Measurements from ENCODE around the gene SBK3. TPM values are rescaled to one million over a fixed set of nuclear protein-coding genes. Genes with fewer than 3 reads are reported as not detected.

SBK3 gene
- total RNA-seq, 4 donors from 2014 or later, result 0.22 to 1.0 TPM; not detected in 2

GRCh38 chr19:55504981-55505380, 40.4 kb downstream of the SBK3 start:
- Histone ChIP-seq H3K9me3 (no peaks in the 10 kb centered on the region), H3K4me1 (peaks cover 4 to 13% (median 7%) of the 10 kb centered on the region in 3 donors), H3K27ac (no peak overlapping the region), H3K36me3 (peaks cover 0 to 5% (median 0%) of the 10 kb centered on the region in 3 donors), H3K27me3 (no peaks in the 10 kb centered on the region), H3K4me3 (no peak overlapping the region)
- TF ChIP-seq CTCF (IDR thresholded peaks at IDR 0.05) (no peak), POLR2A (IDR thresholded peaks at IDR 0.05) (no peak)
- 76 to 79% methylated on average over 7 to 11 of the region's 11 CpGs for WGBS, 2 donors
- intact Hi-C loops (cut with DNase I), result loop anchor here (5.0 kb wide), 2 partner anchors 38 to 368 kb away; no protein-coding TSS in a partner anchor
- DNase-seq, result no peak

- Histone ChIP-seq H3K27me3 (no peaks in the 10 kb centered on the region), H3K4me1 (peaks cover 4 to 13% (median 7%) of the 10 kb centered on the region in 3 donors), H3K36me3 (peaks cover 0 to 5% (median 0%) of the 10 kb centered on the region in 3 donors), H3K27ac (peak overlapping the region in 3 of 4 donors; percentile 72 to 81 (median 80)), H3K9me3 (no peaks in the 10 kb centered on the region), H3K4me3 (peak overlapping the region; percentile 28 to 59 (median 42))
- 26 to 33% methylated on average over 13 of the region's 13 CpGs for WGBS, 2 donors
- DNase-seq, result no peak
- TF ChIP-seq CTCF (IDR thresholded peaks at IDR 0.05), result no peak
- intact Hi-C loops (cut with DNase I), result loop anchor here (5.0 kb wide), 1 partner anchor 37 kb away; no protein-coding TSS in a partner anchor
These were observed 41.1 kb downstream of the SBK3 start for GRCh38 chr19:55504252-55504603.

GRCh38 chr19:55503502-55504251, 41.7 kb downstream of the SBK3 start:
- 21 to 30% methylated on average over 42 to 43 of the region's 64 CpGs for WGBS, 2 donors
- TF ChIP-seq CTCF (IDR thresholded peaks at IDR 0.05) (peak; percentile 96 to 99 (median 98)), POLR2A (IDR thresholded peaks at IDR 0.05) (no peak)
- peak overlapping the region; percentile 58 to 81 (median 76) for H3K27ac ChIP-seq
- peak; percentile 54 for DNase-seq
- no peaks in the 10 kb centered on the region for H3K27me3 ChIP-seq
- intact Hi-C loops (cut with DNase I), result loop anchor here (5.0 kb wide), 1 partner anchor 36 kb away; no protein-coding TSS in a partner anchor
- H3K4me3 ChIP-seq, result peak overlapping the region; percentile 28 to 59 (median 42)
- no peaks in the 10 kb centered on the region for H3K9me3 ChIP-seq
- H3K36me3 ChIP-seq, result peaks cover 0 to 5% (median 0%) of the 10 kb centered on the region in 3 donors
- H3K4me1 ChIP-seq, result peaks cover 4 to 13% (median 7%) of the 10 kb centered on the region in 3 donors

- Histone ChIP-seq H3K9me3 (no peaks in the 10 kb centered on the region), H3K4me1 (peaks cover 4 to 13% (median 7%) of the 10 kb centered on the region in 3 donors), H3K27me3 (no peaks in the 10 kb centered on the region), H3K4me3 (peak overlapping the region in 2 of 4 donors; percentile 40 to 59), H3K36me3 (peaks cover 0 to 5% (median 0%) of the 10 kb centered on the region in 3 donors), H3K27ac (no peak overlapping the region)
- DNase-seq, result no peak
- 90 to 92% methylated on average over 17 of the region's 17 CpGs for WGBS, 2 donors
- intact Hi-C loops (cut with DNase I), result loop anchor here (5.0 kb wide), 1 partner anchor 36 kb away; no protein-coding TSS in a partner anchor
- no peak for TF ChIP-seq POLR2A (IDR thresholded peaks at IDR 0.05)
- no peak for TF ChIP-seq CTCF (IDR thresholded peaks at IDR 0.05)
These were observed 42.2 kb downstream of the SBK3 start for GRCh38 chr19:55503157-55503501.

Data from esophagus squamous epithelium (tissue), 5 donors.